HG02943 (cell line): ENCODE results near the gene USP5.
"Not testable (repeated sequence)": the region's sequence is repeated elsewhere in the genome, so short reads cannot be mapped to it uniquely, and the experiment has no call there.

Experiments
- ATAC-seq: cut with Tn5 transposase; IDR thresholded peaks from one replicate; pipeline ENCODE4 v1.9.1; 2021; ENCODE audit warnings: mild to moderate bottlenecking, low read depth, moderate library complexity; ENCODE audit not compliant: unreplicated experiment

The USP5 gene

DNA sequence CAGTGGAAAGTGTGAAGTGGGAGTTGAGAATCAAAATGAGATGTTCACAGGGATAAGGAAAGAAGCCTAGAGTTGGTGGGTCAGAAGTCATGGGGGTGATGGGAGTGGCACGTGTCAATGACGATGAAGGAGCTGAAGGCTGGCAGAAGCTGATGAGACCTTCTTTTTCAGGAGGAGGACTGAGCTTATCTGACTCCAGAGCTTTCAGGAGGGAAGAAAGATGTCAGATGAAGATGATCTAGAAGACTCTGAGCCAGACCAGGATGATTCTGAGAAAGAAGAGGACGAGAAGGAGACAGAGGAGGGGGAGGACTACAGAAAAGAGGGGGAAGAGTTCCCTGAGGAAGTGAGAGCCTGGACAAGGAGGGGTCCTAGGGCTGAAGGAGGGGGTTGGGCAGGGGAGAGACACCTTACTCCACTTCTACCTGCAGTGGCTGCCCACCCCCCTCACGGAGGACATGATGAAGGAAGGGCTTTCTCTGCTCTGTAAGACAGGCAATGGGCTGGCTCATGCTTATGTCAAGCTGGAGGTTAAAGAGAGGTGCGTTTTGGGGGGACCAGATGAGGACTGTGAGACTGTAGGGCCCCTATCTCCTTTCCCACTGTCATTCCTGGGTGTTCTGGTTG is 53.6 kb downstream of the USP5 start:
- ATAC-seq, result no peak

DNA sequence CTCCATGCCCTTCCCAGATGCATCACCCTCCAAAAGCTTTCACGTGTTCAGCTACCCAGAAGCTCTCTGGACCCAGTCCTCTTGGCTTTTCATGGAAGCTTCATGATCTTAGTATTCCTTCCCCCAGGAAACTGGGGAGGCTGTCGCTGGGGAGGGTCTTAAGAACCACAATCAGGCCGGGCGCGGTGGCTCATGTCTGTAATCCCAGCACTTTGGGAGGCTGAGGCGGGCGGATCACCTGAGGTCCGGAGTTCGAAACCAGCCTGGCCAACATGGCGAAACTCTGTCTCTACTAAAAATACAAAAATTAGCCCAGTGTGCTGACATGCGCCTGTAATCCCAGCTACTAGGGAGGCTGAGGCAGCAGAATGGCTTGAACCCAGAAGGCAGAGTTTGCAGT is 56.2 kb downstream of the USP5 start:
- ATAC-seq, result not testable (repeated sequence)

DNA sequence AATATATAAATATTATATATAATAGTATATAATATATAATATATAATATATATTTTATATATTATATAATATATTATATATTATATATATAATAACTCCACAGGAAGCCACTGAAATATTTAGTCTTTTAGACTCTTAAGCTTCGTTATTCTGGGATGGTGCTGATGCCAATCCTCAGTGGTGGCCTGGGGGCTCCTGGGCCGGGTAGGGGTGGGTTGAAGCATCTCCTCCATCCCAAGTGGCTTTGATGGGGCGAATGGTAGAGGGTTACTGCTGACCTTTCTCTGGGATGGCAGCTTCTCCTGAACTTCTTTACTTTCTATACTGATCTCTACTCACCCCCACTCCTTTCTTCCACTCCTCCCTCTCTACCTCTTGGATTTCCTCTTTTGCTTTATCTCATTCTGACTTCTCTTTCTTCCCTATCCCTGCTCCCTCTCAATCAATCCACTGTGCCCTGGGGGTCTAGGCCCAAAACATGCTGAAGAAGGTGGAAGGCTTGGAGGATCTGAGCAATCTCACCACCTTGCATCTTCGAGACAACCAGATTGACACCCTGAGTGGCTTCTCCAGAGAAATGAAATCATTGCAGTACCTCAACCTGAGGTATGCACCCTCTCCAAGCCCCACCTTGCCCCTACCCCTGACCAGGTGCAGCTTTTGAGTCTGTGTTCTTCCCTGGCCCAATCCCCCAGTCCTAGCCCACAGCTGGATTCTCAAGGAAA is 57.6 kb downstream of the USP5 start:
- ATAC-seq, result no peak

DNA sequence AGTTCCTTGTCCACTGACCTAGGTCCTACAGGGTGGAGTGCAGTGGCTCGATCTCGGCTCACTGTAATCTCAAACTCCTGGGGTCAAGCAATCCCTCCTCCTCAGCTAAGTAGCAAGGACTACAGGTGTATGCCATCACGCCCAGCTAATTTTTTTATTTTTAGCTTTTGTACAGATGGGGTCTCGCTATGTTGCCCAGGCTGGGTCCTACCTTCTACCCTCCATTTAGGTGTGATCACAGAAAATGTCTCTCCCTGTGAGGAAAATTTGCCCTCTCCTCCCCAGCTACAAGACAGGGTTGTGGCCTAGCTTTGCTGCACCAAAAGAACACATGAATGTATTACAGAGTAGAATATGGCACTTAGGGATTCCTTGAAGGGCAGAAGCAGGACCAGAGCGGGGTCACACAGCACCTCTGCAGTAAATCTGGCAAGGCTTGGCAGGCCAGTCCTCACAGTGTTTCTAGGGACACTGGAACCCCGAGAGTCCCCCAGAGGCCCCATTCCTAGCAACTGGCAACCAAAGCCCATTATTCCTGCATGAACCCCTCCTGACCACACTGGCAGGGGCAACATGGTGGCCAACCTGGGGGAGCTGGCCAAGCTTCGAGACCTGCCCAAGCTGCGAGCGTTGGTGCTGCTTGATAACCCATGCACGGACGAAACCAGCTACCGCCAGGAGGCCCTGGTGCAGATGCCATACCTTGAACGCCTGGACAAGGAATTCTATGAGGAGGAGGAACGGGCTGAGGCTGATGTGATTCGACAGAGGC is 60.4 kb downstream of the USP5 start:
- no peak for ATAC-seq

DNA sequence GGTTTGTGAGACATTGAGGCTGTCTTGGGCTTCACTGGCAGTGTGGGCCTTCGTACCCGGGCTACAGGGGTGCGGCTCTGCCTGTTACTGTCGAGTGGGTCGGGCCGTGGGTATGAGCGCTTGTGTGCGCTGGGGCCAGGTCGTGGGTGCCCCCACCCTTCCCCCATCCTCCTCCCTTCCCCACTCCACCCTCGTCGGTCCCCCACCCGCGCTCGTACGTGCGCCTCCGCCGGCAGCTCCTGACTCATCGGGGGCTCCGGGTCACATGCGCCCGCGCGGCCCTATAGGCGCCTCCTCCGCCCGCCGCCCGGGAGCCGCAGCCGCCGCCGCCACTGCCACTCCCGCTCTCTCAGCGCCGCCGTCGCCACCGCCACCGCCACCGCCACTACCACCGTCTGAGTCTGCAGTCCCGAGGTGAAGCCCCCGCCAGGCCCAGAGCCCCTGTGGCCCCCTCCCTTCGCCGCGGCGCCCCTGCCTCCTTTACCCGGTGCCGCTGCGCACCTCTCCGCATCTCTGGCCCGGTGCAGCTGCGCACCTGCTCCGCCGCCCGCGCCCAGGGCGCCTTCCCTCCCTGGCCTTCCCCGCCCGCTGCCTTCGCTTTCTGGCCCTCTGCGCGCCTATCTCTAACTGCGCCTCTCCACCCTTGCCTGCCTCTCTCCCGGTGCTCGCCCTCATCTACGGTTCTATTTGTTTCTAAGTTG is 62.4 kb downstream of the USP5 start, which contains the start of gene ENO2:
Gene ENO2, plus strand, starts transcription at position 335 of the 701 bp plus-strand sequence. CDS start 1,253 bp downstream, outside the sequence.
- ATAC-seq, result peak; percentile 56

DNA sequence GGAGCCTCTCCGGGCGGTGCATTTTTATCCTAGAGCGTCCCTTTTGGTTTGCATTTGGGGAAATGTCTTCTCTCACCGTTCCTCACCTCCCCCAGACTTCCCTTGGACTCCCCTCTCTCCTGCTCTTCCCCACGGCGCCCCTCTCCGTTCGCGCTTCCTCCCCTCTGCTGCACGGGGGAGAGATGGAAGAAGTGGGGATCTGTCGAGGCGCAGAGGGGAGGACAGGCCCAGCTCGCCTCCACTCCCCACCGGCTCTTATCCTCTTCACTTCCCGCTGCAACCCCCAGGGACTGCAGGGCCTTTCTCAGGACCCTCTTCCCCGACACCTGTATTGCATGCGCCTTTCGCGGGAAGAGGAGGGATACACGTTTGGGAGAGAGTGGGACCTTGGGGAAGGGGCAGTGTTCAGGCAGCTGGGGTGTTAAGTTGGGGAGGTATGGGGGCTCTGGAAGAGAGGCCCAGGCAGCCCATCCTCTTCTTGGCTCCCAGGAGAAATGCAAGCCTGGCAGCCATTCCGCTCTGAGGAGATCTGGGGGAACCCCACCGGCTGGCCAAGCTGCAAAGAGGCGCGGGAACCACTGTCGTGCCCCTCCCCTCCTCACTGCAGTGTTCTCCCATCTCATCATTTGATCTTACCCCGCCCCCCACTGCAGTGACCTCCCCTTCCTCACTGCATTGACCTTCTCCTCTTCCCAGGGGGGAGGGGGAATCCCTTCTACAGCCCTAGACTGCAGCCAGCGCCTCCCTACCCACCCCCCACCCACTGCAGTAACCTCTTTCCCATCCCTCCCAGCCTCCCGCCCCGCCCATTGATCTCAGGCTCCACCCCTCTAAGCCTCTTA is 63.2 kb downstream of the USP5 start:
- peak; percentile 14 for ATAC-seq

DNA sequence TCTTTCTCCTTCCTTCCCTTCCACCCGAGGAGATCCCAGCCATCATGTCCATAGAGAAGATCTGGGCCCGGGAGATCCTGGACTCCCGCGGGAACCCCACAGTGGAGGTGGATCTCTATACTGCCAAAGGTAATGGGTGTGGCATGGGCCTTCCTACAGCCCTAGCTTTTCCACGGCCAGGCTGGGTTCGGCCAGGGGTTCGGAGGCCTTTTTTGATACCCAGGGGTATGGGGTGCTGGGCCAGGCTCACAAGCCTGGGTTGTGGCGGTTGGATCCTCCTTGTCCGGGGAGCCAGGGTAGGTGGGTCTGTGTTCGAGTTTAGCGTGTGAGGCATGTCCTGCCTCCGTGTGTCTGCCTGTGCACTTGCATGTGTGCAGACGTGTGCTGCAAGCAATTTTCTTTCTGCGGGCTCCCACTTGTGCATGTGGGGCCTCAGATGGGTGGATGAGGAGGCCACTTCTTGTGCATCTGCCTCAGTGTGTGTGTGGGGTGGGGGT is 63.9 kb downstream of the USP5 start:
- no peak for ATAC-seq
